Stimulated activated CD4-positive, alpha-beta T cell treated with anti-CD3 and anti-CD28 coated beads, Interleukin-2, amount 100 ng/mL, for 24 hours (primary cell): ENCODE data around the gene MPP7.
"Not testable (repeated sequence)": the region's sequence is repeated elsewhere in the genome, so short reads cannot be mapped to it uniquely, and the experiment has no call there.

Experiments
- DNase-seq, 2 donors: peaks; one replicate each; pipeline ENCODE4 v3.0.0-alpha.2; 2020

MPP7 gene

GRCh38 chr10:28302638-28303488, at the start of gene MPP7:
TSS of gene MPP7 (minus strand) at chr10:28303064. CDS start at chr10:28238604, 64,460 bp downstream.
- peak; percentile 95 to 96 for DNase-seq

GRCh38 chr10:28349892-28350291, 47.0 kb upstream of the MPP7 start:
- no peak for DNase-seq

GRCh38 chr10:28343987-28344895, 41.4 kb upstream of the MPP7 start:
- DNase-seq, result no peak

DNA sequence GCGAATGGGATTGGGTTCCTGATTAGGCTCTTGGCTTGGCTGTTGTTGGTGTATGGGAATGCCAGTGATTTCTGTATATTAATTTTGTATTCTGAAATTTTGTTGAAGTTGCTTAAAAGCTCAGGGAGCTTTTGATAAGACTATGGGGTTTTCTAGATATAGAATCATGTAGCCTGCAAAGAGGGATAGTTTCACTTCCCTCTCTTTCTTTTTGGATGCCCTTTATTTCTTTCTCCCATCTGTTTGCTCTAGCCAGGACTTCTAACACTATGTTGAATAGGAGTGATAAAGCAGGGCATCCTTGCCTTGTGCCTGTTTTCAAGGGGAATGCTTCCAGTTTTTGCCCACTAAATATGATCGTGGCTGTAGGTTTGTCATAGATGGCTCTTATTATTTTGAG, 40.4 kb upstream of the MPP7 start:
- no peak for DNase-seq

- DNase-seq, result not testable (repeated sequence)
Observed at GRCh38 chr10:28341679-28342078, 38.8 kb upstream of the MPP7 start.

DNA sequence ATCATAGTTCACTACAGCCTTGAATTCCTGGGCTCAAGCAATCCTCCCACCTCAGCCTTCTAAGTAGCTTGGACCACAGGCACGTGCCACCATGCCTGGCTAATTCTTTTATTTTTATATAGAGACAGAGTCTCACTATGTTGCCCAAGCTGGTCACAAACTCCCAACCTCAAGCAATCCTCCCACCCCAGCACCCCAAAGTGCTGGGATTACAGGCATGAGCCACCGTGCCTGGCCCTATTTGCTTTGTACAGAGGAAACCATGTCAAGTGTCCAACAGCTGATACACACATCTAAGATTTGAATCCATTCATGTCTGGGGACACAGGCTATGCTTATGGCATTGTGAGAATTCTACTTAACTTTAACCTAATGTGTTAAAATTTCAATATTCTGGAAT, 29.9 kb upstream of the MPP7 start:
- peak in 1 of 2 donors; percentile 19 for DNase-seq

DNA sequence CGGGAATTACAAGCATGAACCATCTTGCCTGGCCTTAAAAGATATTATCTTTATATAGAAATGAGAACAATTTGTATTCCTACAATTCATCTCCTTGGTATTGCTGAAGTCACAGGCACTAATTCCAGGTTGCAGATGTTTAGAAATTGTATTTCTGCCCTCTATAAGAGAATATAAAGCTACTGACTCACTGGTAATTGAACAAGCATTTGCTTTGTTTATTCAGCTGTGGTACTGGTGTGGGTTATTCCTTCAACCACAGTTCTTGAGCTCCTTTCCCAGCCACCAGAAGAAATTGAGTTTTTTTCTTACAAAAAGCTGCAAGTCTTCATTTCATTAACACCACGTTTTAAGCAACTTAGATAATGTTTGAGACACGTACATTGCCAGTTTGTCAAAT, 29.0 kb upstream of the MPP7 start:
- no peak for DNase-seq

DNA sequence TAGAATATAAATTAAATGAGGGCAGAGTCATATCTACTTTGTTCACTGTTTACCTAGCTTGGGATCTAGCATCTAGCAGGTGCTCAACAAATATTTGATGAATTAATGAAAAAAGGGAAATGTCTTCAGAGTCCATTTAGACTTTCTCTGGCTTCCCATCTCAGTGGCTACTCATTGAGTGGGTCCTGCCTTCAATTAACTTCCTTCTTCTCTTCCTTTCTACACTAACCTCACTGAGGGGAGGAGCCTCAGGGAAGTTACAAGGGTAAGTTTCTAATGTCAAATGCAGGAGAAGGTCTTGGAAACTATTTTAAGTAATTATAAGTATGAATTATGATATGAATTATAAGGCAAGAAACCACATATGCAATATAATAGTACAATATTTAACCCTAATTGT, 28.2 kb upstream of the MPP7 start:
- DNase-seq, result no peak

DNA sequence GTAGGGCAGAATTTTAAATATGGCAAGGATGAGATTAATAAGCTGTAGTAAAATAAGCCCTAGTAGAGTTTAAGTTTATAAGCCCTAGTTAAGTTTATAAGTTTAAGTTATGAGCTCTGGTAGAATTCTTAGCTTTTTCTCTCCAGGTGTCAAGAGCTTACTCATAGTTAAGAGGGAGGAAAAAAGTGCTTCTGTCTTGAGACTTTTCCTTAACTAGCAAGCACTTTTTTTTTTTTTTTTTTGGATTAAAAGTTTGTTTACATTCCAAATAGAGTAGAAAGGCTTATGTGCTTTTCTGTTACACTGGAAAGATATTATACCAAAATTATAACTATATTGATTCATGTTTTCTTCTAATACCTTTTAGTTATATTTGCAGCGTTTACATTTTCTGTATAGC, 25.5 kb upstream of the MPP7 start:
- no peak for DNase-seq

DNA sequence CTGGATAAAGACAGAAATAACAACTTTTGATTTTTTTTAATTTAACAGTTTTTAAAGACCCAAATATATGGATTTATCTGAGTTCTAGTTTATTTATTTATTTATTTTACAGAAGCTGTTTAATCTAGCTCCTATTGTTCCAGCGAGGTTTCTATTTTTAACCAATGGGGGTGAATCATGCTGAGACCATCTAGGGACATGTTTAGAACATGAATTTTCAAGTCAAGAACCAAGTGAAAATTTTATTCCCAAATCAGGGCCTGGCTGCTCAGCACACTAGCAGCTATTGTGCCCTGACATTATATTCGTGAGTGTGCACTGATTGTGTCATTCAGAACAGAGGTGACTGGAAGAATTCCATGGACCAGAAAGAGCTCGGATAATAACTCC, 24.6 kb upstream of the MPP7 start:
- no peak for DNase-seq

DNA sequence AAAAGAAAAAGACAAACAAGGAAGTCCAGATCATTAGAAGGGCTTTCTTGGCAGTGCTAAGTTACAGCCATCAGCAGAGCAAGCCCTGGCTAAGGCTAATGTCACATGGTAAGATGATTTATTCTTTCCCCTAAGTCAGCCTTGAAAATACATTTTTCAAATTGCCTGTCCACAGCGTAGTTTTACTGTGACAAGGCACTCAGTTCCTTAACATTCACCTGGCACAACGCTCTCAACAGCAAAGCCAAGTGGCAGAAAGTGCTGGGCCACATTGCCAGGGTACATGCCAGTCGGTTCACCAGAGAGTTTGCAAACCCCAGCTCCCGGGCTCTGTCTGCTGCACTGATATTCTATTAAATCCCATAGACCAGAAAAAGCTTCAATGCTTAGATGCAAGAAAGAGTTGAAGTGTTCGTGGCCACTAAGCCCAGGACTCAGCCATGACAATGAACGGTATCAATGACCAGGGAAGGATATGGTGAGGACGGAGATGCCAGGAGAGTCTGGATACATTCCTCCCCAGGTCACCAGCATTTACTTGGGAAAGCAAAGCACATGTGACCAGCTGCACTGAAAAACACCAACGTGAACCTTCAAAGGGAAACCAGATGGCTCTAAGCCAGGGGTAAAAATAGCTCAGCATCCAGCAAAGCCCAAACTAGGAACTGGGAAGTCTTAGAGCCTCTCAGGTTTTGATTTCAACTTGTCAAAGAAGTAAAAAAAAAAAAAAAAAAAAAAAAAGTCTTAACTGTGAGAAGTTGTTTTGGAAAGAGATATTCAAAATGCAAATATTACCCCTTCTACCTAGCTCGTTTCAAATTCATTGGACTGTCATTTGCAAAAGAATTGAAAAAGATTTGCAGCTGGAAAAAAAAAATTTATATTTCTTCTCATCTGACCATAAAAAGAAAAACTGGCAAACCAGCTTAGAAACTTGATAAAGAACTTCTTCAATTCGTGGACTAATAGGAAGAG, 23.9 kb upstream of the MPP7 start:
- DNase-seq, result no peak

DNA sequence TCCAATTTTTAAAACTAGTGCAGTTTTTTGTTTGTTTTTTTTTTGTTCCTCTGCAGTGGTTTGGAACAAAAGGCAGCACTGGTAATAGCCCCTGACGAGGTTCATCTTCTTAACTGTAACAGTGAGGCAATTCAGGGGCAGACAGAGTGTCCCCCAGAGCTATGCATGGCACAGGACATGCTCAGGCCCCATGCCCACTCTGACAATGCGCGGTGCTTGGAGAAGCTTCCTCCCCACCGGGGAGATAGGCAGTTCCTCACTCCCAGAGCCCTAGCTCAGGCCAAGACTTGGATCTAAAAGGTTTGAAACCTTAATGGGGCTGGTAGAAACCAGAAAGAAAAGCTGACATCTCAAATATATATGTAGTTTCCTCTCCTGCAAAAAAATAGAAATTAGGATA, 17.9 kb upstream of the MPP7 start:
- DNase-seq, result no peak

DNA sequence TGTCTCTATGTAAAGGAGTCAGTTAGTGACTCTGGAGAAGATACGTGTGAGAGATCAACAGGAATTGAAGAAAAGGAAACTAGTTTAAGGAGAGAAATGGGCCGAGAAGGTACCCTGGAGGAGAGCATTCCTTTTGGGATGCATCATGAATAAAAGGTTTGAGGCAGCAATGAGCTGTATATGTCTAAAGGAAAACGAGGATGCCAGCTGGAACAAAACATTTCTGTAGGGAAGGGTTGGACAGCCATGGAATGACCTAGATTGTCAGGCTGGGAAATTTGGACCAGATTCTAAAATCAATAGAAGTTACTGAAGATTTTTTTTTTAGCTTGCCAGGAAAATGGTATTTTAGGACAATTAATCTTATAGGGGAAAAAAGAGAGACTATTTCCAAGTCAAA, 17.2 kb upstream of the MPP7 start:
- no peak for DNase-seq

DNA sequence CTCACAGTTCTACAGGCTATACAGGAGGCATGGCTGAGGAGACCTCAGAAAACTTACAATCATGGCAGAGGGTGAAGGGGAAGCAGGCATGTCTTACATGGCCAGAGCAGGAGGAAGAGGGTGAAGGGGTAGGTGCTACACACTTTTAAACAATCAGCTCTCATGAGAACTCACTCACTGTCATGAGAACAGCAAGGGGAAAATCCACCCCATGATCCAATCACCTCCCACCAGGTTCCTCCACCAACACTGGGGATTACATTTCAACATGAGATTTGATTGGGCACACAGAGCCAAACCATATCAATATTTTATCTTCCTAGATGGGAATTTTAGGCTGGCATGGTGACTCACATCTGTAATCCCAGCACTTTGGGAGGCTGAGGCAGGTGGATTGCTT, 16.2 kb upstream of the MPP7 start:
- not testable (repeated sequence) for DNase-seq

GRCh38 chr10:28318626-28319025, 15.8 kb upstream of the MPP7 start:
- DNase-seq, result no peak

GRCh38 chr10:28317760-28318159, 14.9 kb upstream of the MPP7 start:
- no peak for DNase-seq

- DNase-seq, result no peak
Observed at GRCh38 chr10:28316696-28317095, 13.8 kb upstream of the MPP7 start.

- DNase-seq, result no peak
Observed at GRCh38 chr10:28315140-28315539, 12.3 kb upstream of the MPP7 start.

DNA sequence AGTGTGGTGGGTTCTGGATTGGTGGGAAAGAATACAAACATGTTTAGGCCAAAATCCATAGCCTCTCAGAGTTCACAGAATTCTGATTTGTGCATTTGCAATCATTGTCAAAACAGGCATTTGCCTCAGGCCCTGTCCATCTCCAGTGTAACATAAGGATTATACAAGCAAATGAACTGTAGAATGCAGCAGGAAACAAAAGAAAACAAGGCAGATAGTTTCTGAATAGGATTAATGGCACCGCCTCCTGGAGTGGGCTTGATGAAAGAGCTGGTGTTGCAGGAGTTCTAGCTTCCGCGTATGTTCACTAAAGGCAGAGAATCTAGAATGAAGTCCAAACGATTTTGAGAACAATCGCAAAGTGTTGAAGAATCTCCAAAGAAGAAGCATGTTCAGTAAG, 11.3 kb upstream of the MPP7 start:
- no peak for DNase-seq

DNA sequence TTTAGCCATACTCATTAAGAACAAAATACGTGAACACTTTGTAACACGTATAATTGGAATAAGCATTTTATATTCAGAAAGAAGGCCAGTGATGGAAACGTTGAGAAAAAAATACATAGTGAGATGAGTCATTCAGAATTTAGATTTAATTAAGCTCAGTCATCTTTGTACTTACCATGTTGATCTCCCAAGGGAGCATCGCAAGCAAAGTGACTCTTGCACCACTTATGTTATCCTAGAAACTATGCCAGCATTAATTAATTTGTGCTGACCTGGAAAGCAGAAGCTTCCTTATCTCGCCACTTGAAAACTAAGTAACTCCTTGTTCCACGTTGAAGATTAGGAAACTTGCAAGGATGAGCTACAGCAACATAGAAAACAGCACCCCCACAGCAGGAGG, 9.7 kb upstream of the MPP7 start:
- DNase-seq, result no peak

- no peak for DNase-seq
Observed at GRCh38 chr10:28311104-28311503, 8.2 kb upstream of the MPP7 start.

DNA sequence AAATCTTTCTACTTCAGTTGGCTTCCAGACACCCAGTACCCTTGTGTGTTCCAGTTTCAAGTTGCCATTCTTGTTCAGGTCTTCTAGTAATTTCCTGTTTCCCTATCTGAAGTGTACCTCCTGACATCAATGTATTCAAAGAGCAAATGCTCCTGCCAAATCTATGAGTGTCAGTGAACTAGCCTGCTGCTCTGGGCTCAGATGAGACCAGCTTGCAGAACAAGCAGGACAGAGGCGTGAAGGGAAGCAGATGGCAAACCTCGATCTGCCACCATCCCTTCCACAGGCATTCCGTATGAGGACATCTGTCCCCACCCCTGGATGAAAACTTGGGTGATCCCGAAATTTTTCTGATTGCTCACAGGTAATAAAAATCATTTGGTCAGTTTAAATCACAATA, 4.4 kb upstream of the MPP7 start:
- no peak for DNase-seq

DNA sequence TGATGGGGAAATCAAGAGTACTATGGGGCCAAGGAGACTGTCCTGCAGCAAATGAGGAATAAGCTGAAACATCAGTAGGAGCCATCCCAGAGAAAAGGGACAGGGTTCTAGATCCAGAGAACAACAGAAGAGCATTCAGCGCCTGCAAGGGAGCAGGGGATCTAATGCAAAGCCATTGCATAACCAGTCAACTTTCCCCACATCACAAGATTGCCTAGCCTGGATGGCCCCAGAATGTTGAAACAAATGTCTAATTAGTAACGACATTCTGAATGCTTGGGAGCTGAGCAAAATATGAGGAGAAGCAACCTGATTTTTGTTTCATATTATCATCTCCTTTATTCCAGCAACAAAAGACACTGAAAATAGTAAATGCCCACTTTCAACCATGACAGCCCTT, 2.7 kb upstream of the MPP7 start:
- DNase-seq, result no peak
